Loucy (cell line): Measurements from ENCODE around the gene NAALAD2.

Experiments
- CTCF ChIP-seq: fragments of 200-600 bp; sonication (generic); conservative IDR thresholded peaks from 2 replicates; pipeline ENCODE4 v1.5.1; 2014; ENCODE audit warnings: mild to moderate bottlenecking, antibody characterized with exemption, low read length
- EZH2phosphoT487 ChIP-seq: fragments of 200-600 bp; IDR thresholded peaks from 2 replicates; pipeline ENCODE4 v1.6.1; 2018; ENCODE audit warnings: antibody characterized with exemption, mild to moderate bottlenecking, moderate library complexity, borderline replicate concordance

- TF ChIP-seq CTCF (no peak), EZH2phosphoT487 (no peak)
Measured at GRCh38 chr11:90237004-90237403, 102.5 kb downstream of the NAALAD2 start.
